Left hindlimb (tissue), 1 donor: ENCODE data around the gene SFXN3.

Experiments
- DNase-seq: peaks from one replicate; pipeline ENCODE4 v3.0.0-alpha.2; 2018

The SFXN3 gene, protein sequence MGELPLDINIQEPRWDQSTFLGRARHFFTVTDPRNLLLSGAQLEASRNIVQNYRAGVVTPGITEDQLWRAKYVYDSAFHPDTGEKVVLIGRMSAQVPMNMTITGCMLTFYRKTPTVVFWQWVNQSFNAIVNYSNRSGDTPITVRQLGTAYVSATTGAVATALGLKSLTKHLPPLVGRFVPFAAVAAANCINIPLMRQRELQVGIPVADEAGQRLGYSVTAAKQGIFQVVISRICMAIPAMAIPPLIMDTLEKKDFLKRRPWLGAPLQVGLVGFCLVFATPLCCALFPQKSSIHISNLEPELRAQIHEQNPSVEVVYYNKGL

DNA sequence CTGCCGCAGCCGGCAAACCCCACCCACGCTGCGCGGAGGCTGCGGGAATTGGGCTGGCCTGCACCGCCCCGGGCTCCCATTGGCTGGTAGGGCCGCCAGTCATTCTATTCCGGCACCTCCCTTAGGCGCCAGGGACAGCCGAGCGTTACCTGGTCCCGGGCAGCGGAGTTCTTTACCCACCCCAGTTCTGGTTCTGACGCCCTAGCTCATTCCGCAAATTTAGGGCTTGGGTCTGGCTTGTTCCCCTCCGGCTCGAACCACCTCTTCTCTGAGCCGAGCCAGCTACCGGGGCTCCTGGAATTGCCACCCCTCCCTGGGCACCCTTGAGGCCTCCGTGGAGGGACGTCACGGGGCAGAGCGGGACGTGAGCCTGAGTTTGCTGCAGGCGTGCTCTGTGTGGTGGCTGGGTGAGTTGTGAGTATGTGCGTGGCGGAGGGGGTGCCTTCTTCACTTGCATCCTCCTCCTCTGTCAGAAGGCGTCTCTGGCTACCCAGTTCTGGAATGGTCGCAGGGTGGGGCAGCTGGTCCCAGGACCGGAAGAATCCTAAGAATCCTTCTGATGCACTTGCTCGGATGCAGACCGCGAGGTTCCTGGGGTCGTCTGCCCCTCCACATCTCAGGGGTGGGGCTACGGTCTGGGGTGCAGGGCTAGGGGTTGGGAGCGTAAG is at the start of gene SFXN3, which contains the start of gene PDZD7:
TSS of gene SFXN3 (plus strand) at position 107 of the 668 bp plus-strand sequence. CDS start 3,461 bp downstream, outside the sequence.
TSS of gene PDZD7 (minus strand) at position 2 of the 668 bp plus-strand sequence. CDS start 910 bp downstream, outside the sequence.
- DNase-seq = peak; percentile 93

DNA sequence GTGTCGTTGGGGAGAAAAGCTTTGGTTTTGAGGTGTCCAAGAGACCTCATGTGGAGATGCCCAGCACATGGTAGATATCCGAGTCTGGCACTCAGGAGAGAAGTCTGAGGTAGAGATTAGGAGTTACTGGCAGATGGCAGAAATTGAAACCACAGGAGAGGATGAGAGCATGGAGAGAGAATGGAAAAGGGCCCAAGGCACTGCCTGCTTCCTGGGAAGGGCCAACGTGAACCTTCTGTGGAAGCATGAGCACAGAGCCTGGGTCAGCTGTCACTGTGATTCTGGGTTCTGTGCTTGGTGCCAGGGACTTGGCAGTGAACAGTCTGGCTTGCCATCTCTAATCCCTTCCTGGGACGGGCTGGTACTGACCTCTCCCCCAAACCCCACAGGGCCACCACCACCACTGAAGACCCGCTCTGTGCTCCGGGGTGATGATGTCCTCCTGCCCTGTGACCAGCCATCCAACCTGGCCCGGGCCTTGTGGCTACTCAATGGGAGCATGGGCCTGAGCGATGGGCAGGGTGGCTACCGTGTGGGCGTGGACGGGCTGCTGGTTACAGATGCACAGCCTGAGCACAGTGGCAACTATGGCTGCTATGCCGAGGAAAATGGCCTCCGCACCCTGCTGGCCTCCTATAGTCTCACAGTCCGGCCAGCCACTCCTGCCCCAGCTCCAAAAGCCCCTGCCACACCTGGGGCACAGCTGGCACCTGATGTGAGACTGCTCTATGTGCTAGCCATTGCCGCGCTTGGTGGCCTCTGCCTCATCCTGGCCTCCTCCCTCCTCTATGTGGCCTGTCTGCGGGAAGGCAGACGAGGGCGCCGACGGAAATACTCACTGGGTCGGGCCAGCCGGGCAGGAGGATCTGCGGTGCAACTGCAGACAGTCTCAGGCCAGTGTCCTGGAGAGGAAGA is 47.9 kb upstream of the SFXN3 start:
- DNase-seq = no peak

DNA sequence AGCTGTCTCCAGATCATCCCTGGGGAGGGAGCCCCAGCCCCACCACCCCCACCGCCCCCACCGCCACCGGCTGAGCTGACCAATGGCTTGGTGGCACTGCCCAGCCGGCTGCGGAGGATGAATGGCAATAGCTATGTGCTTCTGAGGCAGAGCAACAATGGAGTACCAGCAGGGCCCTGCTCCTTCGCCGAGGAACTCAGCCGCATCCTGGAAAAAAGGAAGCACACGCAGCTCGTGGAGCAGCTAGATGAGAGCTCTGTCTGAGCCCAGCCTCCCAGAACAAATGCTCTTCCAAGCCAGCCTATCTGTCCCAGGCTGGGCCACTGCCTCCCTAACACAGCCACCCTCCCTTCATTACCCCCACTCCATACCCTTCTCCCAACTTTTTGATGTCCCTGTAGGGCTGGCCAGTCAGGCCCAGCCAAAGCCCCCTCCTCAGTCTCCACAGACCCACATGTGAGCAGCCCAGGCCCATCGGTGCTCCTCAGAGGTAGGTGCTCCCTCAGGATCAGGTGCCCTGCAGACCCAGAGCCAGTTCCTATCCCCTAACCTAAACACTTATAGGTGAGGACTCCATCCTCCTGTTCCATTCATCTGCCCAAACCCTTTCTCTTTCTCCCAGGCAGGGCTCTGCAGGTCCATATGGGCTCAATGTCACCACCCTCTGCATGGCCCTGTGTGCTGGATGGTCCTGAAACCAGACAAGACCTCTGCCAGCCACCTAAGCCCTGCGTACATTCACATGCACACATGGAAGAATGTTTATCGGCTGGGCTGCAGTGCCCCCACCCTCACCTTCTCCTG is 47.0 kb upstream of the SFXN3 start:
- no peak for DNase-seq

DNA sequence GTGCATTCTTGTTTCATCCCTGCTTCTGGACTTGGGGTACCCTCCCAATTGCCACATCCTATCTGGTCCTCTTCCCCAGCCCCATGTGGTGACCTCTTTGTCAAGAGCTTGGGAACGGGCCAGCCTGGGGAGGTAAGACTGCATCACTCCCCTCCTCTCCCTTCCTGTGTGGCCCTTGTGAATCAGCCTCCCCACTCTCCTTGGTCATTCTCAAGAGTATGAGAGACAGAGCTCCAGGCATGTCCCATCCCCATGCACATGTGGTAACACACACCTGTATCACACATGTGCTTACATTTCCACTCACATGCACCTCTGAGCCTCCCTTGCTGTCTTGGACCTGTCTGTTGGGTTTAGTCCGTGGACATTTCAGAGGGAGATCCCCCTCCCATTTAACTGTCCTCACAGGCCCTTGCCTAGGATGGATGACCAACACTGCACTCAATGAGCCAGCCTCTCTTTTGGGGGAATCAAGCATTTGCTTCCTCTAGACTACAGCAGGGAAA is 46.3 kb upstream of the SFXN3 start:
- DNase-seq = no peak

DNA sequence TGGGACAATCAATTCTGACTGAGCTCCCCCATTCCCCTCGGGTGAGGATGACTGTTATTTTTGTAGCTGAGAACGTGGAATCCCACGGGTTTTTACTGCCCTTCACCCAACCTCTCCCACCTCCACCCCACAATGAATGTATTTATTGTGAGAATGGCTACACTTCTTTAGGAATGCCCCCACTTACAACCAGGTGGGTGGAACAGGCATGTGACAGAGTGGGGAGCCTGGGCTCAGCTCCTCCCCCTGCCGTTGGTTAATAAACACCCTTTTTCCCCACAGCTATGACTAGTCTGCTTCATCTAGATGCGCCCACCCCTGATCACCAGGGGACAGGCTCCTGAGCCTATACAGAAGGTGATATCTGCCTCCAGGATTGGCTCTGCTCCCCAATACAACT is 45.7 kb upstream of the SFXN3 start:
- no peak for DNase-seq

DNA sequence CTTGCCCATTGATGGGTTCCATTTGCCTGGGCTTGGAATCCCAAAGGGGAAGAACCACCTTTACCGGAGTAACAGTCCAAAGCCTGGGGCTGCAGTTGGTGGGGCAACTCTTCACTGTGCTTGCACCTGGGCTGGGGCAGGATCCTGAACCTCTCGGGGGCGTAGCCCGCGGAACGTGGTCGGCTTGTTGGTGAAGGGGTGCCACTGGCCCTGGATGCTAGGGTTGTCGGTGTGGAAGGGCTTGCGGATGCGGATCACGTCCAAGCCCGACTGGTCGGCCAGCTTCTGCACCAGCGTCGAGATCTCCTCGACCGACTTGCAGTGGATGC is 44.4 kb upstream of the SFXN3 start:
- DNase-seq = no peak

DNA sequence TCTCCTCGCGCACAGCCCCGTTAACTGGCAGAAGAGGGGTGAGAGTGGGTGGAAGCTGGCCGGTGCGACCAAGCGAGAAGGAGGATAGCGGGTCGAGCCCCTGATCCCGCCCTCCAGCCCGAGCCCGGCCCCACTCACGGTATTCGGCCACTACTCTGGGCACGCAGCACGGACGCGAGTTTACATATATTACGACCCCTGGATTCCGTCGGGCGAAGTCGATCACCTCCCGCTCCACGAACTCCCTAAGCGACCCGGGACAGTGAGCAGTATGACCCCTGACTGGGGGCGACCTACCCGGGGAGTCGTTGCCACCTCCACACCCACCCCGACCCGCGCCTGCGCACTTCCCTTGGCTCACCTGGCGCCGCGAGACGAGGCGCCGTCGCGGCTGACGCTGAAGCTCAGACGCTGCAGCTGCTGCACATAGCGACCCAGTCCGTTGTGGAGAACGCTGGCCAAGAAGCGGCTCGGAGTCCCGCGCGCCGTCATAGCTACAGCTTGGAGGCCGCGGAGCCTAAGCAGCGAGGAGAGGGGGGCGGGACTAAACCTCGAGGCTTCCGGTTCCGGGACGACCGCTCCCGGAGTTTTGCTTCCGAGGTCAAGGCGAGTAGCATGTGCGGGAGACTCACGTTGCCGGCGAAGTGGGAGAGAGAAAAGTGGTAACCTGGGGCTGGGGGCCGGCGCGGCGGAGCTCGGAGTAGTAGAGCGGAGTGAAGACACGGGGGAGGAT is 43.9 kb upstream of the SFXN3 start, which contains the start of the genes MRPL43 and TWNK:
TSS of gene MRPL43 (minus strand) at position 546 of the 733 bp plus-strand sequence. CDS start at position 492, 54 bp downstream.
TSS of gene TWNK (plus strand) at position 592 of the 733 bp plus-strand sequence. CDS start 668 bp downstream, outside the sequence.
- DNase-seq = peak; percentile 88

DNA sequence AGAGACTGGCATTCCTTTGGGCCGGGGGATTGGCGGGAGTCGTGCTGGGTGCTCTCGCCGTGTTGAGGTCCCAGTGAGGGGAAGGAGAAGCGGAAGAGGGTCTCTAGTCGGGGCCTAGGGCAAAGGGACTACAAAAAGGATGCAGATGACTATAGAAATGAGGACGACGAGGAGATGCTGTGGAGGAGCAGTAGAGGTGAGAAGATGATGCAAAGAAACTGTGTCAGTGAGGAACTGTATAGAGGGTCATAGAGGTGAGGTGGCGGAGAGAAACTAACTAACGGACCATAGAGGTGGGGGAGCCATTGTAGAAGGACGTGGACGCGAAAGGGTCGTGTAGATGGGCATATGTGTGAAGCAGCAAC is 43.4 kb upstream of the SFXN3 start:
- no peak for DNase-seq

DNA sequence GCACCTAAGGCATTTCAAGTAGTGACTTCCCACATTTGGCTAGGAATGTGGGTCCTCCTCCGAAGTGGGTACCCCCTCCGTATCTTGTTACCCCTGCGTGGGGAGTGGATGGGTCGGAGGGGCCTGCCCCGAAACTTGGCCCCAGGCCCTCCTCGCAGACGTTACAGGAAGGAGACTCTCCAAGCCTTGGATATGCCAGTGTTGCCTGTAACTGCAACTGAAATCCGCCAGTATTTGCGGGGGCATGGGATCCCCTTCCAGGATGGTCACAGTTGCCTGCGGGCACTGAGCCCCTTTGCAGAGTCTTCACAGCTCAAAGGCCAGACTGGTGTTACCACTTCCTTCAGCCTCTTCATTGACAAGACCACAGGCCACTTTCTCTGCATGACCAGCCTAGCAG is 42.9 kb upstream of the SFXN3 start:
- no peak for DNase-seq

DNA sequence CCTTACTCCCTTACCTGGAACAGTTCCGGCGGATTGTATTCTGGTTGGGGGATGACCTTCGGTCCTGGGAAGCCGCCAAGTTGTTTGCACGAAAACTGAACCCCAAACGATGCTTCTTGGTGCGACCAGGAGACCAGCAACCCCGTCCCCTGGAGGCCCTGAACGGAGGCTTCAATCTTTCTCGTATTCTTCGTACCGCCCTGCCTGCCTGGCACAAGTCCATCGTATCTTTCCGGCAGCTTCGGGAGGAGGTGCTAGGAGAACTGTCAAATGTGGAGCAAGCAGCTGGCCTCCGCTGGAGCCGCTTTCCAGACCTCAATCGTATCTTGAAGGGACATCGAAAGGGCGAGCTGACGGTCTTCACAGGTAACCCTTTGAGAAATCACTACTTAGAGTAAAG is 41.9 kb upstream of the SFXN3 start:
- no peak for DNase-seq

DNA sequence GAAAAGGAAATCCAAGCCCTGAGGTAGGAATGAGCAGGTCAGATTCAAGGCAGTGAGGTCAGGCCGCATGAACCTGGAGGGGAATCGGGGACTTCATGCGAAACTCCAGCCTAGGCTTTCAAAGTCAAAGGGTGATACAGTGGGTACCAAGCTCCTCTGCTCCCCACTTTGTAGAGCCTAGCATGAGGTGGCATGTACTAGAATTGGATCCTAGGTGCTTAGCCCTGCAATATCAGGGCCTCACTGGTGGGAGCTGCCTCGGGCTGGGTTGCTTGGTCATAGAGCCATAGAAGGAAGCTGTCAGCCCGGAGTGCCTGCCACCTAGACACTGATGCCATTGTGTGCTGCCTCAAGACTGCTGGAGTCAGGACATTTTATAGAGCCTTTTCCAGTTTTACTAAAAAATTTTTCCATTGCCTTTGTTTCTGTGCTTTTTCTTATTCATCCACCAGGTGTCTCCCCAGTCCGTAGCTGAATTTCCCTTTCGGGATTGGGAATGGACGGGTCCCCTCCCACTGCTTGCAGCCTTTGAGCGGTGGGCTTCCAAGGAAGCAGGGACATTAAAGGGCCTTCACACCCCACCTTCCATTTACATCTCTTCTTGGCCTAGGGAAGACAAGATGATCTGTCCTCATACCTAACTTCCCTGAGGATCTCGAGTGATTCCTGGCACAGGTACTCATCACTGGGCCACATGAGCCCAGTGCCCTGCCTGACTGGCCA is 36.9 kb upstream of the SFXN3 start:
- DNase-seq = peak; percentile 55

DNA sequence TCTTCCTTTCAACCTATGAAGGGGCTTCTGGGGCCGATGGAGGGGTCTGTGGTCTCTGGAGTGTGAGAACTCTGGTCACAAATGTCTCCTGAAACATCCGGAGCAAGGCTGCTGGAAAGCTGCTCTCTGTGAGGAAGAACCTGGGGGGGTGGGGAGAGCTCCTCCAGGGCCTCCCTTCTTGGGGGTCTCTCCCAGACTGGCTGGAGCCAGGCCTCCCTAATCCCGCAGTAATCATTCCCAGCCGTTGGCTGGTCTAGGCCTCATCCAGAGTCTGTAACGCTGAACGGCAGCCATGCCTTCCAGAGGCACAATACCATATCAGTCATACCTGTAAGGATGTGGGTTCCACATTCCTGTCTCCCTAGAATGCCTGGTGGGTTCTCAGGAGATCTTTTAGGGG is 35.9 kb upstream of the SFXN3 start:
- DNase-seq = no peak

DNA sequence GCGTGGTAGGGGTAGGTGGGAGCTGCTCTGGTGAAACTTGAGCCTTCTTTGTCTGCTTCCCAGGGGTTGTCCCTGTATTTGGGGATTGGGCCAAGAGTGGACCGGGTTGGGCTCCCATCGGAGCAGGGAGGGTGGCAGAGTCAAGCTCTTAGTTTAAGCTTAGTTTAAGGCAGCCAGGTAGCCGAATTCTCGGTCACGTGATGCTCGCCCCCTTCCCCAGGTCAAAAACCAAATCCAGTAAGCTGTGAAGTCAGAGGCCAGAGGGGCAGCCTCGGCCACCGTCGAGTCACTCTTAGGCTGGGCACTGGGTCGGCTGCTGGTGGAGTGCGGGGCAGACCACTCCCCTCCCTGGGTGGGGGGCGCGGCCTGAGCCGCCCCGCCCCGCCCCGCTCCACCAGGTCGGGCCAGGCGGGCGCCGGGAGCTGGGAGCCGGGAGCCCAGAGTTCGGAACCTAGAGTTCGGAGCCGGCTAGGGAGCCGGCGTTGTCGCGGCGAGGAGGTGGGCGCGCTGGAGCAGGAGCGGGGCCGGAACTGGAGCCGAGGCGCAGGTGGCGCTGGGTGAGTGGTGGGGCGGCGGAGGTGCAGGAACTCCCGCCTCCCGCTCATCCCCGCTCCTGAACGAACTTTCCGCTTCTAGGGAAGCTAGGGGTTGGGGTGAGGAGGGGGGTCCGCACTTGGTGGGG is 34.2 kb upstream of the SFXN3 start:
- DNase-seq = no peak

DNA sequence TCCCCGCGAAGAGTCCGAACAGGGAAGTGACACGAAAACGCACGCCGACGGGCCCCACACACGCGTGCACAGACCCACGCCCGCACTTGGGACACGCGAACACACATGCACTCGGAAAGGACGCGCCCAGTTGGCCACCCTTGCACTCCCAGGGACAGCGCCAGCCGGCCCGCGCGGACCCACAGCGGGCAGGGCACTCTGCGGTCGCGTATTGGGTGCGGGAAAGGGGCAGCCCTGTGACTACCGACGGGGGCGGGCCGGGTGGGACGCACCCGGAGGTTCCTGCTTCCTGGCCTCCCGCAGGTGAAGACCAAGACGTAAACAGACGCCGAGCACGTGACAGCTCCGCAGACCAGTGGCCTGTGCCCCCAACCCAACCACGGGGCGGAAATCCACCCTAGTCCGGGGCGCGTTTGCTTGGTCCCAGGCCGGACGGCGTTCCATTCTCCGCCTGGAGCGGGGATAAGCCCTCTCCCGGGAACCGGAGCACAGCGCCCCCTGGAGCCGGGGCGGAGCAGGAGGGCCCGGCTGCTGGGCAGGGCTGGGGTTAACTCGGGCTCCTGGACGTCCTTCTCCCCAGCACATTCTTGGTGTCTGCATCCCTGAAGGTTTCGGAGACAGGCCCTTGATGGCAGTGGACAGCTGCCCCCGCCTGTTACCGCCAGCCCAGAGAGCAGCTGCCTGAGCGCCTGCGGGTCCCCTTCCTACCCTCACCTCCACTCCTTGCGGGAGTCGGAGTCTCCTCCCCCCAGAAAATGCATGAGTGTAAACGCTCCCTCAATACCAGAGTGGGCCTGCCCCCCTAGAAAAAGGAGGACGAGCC is 33.5 kb upstream of the SFXN3 start:
- DNase-seq = peak; percentile 63

DNA sequence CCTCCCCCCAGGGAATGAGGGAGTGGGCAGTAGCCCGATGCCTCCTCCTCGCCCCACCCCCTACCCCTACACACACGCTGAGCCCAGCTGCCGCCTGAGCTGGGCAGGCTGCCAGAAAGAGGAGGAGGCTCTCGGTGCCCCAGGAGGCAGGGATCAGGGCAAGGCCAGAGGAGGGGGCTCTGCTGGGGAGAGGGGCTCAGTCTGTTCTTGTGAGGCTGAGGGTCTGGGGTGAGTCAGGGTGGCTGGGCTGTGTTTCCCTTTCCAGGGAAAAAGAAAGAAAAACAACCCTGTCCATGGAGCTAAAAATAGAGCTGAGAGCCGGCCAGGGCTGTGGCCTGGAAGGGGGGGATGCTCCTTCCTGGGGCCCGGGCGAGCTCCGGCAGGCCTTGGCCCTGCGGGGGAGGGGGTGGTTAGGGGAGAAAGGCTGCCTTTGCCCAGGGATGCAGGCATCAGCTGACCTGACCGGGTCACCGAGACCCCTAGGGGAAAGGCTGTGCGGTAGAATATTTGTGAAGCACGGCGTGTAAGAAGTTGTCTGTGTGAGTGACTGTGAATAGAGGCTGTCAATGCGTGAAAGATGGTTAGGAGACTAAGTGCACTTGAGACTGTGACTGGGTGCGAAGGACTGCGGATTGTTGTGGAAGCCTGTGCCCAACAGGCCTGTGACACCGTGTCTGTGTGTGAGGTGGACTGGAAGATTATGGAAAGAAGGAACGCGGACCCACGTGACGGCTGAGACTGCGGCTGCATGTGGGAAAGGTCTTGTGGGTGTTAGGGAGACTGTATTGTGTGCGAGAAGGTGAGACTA is 32.6 kb upstream of the SFXN3 start:
- DNase-seq = peak; percentile 93

DNA sequence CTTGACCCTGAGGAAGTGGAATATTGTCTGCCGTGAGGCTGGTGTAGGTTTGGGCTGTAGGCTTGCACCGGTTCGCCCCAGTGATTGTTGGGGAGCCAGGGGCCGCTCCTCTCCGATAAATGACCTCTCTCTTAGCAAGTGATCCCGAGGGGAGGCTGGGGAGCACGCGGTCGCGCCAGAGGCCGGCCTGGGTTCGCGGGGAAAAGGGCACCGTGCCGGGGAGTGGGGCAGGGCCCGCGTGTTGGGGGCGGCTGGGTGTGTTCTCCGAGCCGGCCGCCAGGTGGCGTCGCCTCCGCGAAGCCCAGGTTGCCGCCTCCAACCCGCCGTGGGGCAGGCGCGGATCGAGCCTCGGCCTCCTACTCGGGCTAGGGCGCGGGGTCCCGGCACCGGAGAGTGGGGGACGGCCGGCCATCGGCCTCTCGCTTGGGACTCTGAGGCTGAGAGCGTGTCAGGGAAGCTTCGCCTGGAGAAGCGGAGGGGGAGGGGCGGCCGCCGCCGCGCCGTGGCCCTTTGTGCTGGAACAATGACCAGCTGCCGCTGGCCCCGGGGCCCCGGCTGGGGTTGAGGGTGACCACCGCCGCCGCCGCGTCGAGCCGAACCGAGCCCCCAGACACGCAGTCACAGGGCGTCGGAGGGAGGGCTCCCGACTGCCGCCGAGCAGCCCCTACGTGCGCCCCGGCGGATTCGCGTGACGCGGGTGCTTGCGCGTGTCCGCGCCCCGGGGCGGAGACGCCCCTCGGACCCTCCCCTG is 31.9 kb upstream of the SFXN3 start:
- peak; percentile 90 for DNase-seq

DNA sequence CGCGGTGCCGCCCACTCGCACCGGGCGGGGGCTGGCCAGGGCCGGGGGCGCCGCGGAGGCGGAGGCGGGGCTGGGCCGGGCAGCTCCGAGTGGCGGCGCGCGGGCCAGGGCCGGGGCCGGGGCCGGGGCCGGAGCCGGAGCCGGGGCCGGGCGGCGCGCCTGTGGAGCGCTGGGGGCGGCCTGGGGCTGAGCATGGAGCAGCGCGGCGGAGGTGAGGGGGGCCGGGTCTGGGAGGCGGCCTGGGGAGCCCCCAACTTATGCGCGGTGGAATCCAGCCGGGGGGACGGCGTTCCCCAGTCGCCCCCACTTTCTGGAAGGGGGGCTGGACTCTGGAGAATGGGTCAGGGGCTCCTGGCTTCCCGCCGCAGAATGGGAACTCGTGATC is 31.3 kb upstream of the SFXN3 start, which contains the start of gene LZTS2:
TSS of gene LZTS2 (plus strand) at position 67 of the 385 bp plus-strand sequence. CDS start 2,731 bp downstream, outside the sequence.
- no peak for DNase-seq
